IPS-15b (cell line): ENCODE results near the gene GLS.
"Not testable (repeated sequence)": the region's sequence is repeated elsewhere in the genome, so short reads cannot be mapped to it uniquely, and the experiment has no call there.

Source experiments
- H3K27me3 ChIP-seq: one replicate; pipeline ENCODE4 v1.6.1; 2013; ENCODE audit warnings: low read length; ENCODE audit not compliant: control insufficient read depth, insufficient read depth
- H3K36me3 ChIP-seq: one replicate; pipeline ENCODE4 v1.6.1; 2013; ENCODE audit warnings: low read length; ENCODE audit not compliant: control insufficient read depth, insufficient read depth
- H3K4me1 ChIP-seq: one replicate; pipeline ENCODE4 v1.6.1; 2013; ENCODE audit warnings: mild to moderate bottlenecking, low read length; ENCODE audit not compliant: control insufficient read depth, insufficient read depth
- H3K4me3 ChIP-seq: one replicate; pipeline ENCODE4 v1.5.1; 2013; ENCODE audit warnings: low read depth, low read length
- H3K9ac ChIP-seq: one replicate; pipeline ENCODE4 v1.6.1; 2013; ENCODE audit warnings: low read depth, mild to moderate bottlenecking, low read length
- H3K9me3 ChIP-seq: one replicate; pipeline ENCODE4 v1.6.1; 2013; ENCODE audit warnings: mild to moderate bottlenecking, low read length; ENCODE audit not compliant: control insufficient read depth, insufficient read depth

The GLS gene

GRCh38 chr2:190859347-190860297 lies 21.0 kb upstream of the GLS start:
- Histone ChIP-seq H3K9me3 (no peaks in the 10 kb centered on the region), H3K4me3 (no peak overlapping the region), H3K4me1 (peaks cover 15% of the 10 kb centered on the region), H3K36me3 (no peaks in the 10 kb centered on the region), H3K27me3 (no peaks in the 10 kb centered on the region), H3K9ac (no peak overlapping the region)

- Histone ChIP-seq H3K9me3 (no peaks in the 10 kb centered on the region), H3K4me1 (peaks cover 15% of the 10 kb centered on the region), H3K36me3 (no peaks in the 10 kb centered on the region), H3K9ac (no peak overlapping the region), H3K4me3 (peak overlapping the region; percentile 4), H3K27me3 (no peaks in the 10 kb centered on the region)
Measured at GRCh38 chr2:190860985-190861680, 19.5 kb upstream of the GLS start.

- not testable (repeated sequence) for H3K9me3 ChIP-seq, H3K4me3 ChIP-seq, H3K36me3 ChIP-seq, H3K27me3 ChIP-seq, H3K9ac ChIP-seq
- H3K4me1 ChIP-seq: peaks cover 15% of the 10 kb centered on the region
Measured at GRCh38 chr2:190862128-190862527, 18.5 kb upstream of the GLS start.

DNA sequence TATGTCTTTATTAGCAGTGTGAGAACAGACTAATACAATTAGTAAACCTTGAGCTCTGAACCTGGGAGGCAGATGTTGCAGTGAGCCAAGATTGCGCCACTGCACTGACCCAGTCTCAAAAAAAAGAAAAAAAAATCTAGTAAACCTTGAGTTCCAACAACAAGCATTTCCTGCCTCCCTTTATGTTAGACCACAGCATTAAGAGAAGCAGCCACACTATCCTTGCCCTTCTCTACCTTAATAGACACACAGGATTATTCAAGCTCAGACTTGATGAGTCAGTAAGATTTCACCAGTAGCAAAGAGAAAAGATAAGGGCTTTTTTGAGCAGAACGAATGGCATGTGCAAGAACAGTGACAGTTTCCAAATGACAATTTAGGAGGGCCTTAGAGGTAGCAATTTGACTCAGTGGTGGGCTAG lies 18.0 kb upstream of the GLS start:
- no peaks in the 10 kb centered on the region for H3K27me3 ChIP-seq
- no peaks in the 10 kb centered on the region for H3K9me3 ChIP-seq
- H3K36me3 ChIP-seq: no peaks in the 10 kb centered on the region
- H3K9ac ChIP-seq: no peak overlapping the region
- no peak overlapping the region for H3K4me3 ChIP-seq
- H3K4me1 ChIP-seq: peaks cover 15% of the 10 kb centered on the region

DNA sequence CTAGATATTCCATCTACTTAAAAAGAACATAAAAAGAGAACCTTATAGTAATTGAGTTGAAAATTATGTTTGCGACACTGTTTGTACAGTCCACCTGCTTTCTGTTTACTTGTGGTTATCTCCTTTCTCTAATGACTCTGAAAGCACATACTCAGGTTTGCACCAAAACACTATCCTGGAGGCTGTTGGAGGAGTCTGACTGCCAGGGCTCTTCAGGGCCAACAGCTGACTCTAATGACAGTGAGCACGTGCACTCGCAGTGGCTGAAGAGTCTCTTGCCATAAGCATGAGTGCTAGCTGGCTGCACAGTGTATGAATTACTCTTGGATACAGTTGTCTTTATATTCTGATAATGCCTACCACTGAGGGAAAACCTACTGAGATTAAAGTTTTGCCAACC lies 16.7 kb upstream of the GLS start:
- Histone ChIP-seq H3K9ac (no peak overlapping the region), H3K27me3 (no peaks in the 10 kb centered on the region), H3K36me3 (no peaks in the 10 kb centered on the region), H3K4me1 (peaks cover 15% of the 10 kb centered on the region), H3K4me3 (no peak overlapping the region), H3K9me3 (peaks cover 5% of the 10 kb centered on the region)

GRCh38 chr2:190864375-190864774 lies 16.2 kb upstream of the GLS start:
- H3K9ac ChIP-seq: no peak overlapping the region
- no peaks in the 10 kb centered on the region for H3K27me3 ChIP-seq
- H3K4me3 ChIP-seq: no peak overlapping the region
- peaks cover 16% of the 10 kb centered on the region for H3K4me1 ChIP-seq
- no peaks in the 10 kb centered on the region for H3K36me3 ChIP-seq
- peaks cover 8% of the 10 kb centered on the region for H3K9me3 ChIP-seq

GRCh38 chr2:190867212-190867611 lies 13.4 kb upstream of the GLS start:
- H3K9me3 ChIP-seq: peaks cover 8% of the 10 kb centered on the region
- peaks cover 14% of the 10 kb centered on the region for H3K4me1 ChIP-seq
- no peak overlapping the region for H3K4me3 ChIP-seq
- H3K36me3 ChIP-seq: no peaks in the 10 kb centered on the region
- H3K27me3 ChIP-seq: no peaks in the 10 kb centered on the region
- H3K9ac ChIP-seq: no peak overlapping the region

DNA sequence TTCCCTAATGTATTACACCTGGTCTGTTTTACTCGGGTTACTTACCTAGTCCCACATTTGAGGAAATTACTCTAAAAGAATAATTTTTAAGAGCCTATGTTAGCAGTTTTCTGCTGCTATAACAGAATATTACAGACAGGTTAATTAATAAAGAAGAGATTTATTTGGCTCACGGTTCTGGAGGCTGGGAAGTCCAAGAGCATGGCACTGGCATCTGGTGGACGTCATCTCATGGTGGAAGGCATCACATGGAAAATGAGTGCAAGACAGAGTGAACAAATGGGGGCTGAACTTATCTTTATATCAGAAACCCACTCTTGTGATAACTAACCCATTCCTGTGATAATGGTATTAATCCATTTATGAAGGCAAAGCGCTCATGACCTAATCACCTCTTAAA lies 12.8 kb upstream of the GLS start:
- Histone ChIP-seq H3K27me3 (no peaks in the 10 kb centered on the region), H3K9ac (no peak overlapping the region), H3K36me3 (no peaks in the 10 kb centered on the region), H3K4me1 (peaks cover 14% of the 10 kb centered on the region), H3K9me3 (peaks cover 8% of the 10 kb centered on the region), H3K4me3 (no peak overlapping the region)

- H3K9me3 ChIP-seq: peaks cover 8% of the 10 kb centered on the region
- no peaks in the 10 kb centered on the region for H3K27me3 ChIP-seq
- no peak overlapping the region for H3K4me3 ChIP-seq
- H3K9ac ChIP-seq: no peak overlapping the region
- no peaks in the 10 kb centered on the region for H3K36me3 ChIP-seq
- H3K4me1 ChIP-seq: peaks cover 14% of the 10 kb centered on the region
Measured at GRCh38 chr2:190869721-190870120, 10.9 kb upstream of the GLS start.

DNA sequence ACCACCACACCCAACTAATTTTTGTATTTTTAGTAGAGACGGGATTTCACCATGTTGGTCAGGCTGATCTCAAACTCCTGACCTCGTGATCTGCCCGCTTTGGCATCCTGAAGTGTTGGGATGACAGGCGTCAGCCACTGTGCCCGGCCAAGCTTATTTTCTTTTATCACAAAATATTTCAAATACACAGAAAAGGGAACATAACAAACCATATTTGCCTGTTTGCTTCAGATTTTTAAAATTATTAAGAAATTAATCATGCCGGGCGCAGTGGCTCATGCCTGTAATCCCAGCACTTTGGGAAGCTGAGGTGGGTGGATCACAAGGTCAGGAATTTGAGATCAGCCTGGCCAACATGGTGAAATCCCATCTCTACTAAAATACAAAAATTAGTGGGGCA lies 7.2 kb upstream of the GLS start:
- not testable (repeated sequence) for H3K9me3 ChIP-seq, H3K36me3 ChIP-seq, H3K9ac ChIP-seq, H3K4me3 ChIP-seq, H3K27me3 ChIP-seq
- H3K4me1 ChIP-seq: peaks cover 14% of the 10 kb centered on the region

GRCh38 chr2:190875891-190876290 lies 4.7 kb upstream of the GLS start:
- Histone ChIP-seq H3K27me3 (no peaks in the 10 kb centered on the region), H3K9ac (no peak overlapping the region), H3K36me3 (no peaks in the 10 kb centered on the region), H3K4me1 (peaks cover 5% of the 10 kb centered on the region), H3K4me3 (no peak overlapping the region), H3K9me3 (no peaks in the 10 kb centered on the region)

GRCh38 chr2:190876631-190877030 lies 4.0 kb upstream of the GLS start:
- H3K9me3 ChIP-seq: no peaks in the 10 kb centered on the region
- no peak overlapping the region for H3K9ac ChIP-seq
- no peak overlapping the region for H3K4me3 ChIP-seq
- H3K4me1 ChIP-seq: peaks cover 3% of the 10 kb centered on the region
- no peaks in the 10 kb centered on the region for H3K27me3 ChIP-seq
- H3K36me3 ChIP-seq: no peaks in the 10 kb centered on the region
